B cell (primary cell): ENCODE results near the gene HDAC9.

ENCODE experiments used
- EZH2 ChIP-seq: IDR thresholded peaks from 2 replicates; pipeline ENCODE4 v1.6.1; 2012; ENCODE audit warnings: borderline replicate concordance, low read depth, mild to moderate bottlenecking, moderate library complexity, low read length; ENCODE audit not compliant: insufficient read depth, poor library complexity, severe bottlenecking
- TF ChIP-seq, protein P1 (sequence below): fragments of 200-600 bp; IDR thresholded peaks from one replicate; pipeline ENCODE4 v1.8.0; 2022; ENCODE audit warnings: antibody characterized with exemption, mild to moderate bottlenecking

DNA sequence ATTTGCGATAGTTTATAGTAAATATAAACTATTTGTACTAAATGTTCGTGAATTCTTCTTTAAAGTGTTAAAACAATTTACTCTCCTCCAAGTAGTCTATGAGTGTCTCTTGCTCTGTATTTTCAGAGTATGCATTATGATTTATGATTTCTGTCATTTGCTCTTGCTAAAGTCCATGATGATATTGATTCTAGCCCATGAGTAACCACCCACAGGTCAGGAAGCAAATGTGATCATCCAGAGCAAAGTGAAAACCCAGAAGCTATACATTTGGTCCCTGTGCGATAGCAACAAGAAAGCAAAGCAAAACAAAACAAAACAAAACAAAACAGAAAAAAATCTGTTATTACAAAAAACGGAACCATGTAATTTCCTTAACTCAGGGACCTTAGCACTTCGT is 225.9 kb downstream of the HDAC9 start:
- TF ChIP-seq, protein P1, sequence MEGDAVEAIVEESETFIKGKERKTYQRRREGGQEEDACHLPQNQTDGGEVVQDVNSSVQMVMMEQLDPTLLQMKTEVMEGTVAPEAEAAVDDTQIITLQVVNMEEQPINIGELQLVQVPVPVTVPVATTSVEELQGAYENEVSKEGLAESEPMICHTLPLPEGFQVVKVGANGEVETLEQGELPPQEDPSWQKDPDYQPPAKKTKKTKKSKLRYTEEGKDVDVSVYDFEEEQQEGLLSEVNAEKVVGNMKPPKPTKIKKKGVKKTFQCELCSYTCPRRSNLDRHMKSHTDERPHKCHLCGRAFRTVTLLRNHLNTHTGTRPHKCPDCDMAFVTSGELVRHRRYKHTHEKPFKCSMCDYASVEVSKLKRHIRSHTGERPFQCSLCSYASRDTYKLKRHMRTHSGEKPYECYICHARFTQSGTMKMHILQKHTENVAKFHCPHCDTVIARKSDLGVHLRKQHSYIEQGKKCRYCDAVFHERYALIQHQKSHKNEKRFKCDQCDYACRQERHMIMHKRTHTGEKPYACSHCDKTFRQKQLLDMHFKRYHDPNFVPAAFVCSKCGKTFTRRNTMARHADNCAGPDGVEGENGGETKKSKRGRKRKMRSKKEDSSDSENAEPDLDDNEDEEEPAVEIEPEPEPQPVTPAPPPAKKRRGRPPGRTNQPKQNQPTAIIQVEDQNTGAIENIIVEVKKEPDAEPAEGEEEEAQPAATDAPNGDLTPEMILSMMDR: no peak
- TF ChIP-seq EZH2: no peak
